Measurements from ENCODE around the gene INTS6. TPM values are rescaled to one million over a fixed set of nuclear protein-coding genes. Genes with fewer than 3 reads are reported as not detected.

The INTS6 gene
- polyA plus RNA-seq, 1 donor (not counting 4 experiments of a cell fraction or from before 2014, with no cell fraction given), result 44.2 TPM

DNA sequence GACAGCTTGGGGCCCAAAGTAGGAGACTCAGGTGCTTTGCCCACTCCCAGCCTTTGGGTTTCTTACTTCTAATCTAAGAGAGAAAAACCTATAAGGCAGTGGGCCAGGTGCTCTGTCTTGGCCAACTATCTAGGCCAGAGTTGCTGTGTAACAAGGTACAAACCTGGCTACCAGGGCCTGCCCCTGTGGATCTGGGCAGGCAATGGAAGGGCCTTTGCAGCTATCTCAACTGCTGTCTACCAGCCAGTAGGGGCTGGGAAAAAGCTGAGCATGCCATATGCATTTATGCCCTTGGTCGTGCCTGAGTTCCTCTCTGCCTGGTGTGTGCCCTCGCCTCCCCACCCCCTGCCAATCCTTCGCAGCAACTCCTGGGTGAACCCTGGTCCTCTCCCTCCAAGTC, 130.0 kb downstream of the INTS6 start:
- H3K27me3 ChIP-seq (ENCODE audit: control insufficient read depth, extremely low read depth, insufficient read depth, low read length), result peaks cover 3% of the 10 kb centered on the region
- no peaks in the 10 kb centered on the region for H3K9me1 ChIP-seq (ENCODE audit: control insufficient read depth, extremely low read depth, insufficient read depth, low read length)
- H3K36me3 ChIP-seq (ENCODE audit: control insufficient read depth in 2 of 2, extremely low read depth in 1 of 2, insufficient read depth in 2 of 2, low read length in 2 of 2), result no peaks in the 10 kb centered on the region
- dilution Hi-C loops (cut with MboI; ENCODE audit: extremely low pct_ligation_motif_present, low sequenced_read_pairs), result no loop called here
- no peak overlapping the region for H3K9ac ChIP-seq (ENCODE audit: control insufficient read depth, extremely low read depth, insufficient read depth, low read length)
- H3K4me3 ChIP-seq (ENCODE audit: control insufficient read depth in 2 of 3, extremely low read depth in 1 of 3, insufficient read depth in 2 of 3, low read depth in 1 of 3, low read length in 3 of 3), result no peak overlapping the region
- no peak for TF ChIP-seq EZH2 (IDR thresholded peaks at IDR 0.05; ENCODE audit: low read length)
- TF ChIP-seq, protein P1, sequence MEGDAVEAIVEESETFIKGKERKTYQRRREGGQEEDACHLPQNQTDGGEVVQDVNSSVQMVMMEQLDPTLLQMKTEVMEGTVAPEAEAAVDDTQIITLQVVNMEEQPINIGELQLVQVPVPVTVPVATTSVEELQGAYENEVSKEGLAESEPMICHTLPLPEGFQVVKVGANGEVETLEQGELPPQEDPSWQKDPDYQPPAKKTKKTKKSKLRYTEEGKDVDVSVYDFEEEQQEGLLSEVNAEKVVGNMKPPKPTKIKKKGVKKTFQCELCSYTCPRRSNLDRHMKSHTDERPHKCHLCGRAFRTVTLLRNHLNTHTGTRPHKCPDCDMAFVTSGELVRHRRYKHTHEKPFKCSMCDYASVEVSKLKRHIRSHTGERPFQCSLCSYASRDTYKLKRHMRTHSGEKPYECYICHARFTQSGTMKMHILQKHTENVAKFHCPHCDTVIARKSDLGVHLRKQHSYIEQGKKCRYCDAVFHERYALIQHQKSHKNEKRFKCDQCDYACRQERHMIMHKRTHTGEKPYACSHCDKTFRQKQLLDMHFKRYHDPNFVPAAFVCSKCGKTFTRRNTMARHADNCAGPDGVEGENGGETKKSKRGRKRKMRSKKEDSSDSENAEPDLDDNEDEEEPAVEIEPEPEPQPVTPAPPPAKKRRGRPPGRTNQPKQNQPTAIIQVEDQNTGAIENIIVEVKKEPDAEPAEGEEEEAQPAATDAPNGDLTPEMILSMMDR (optimal IDR thresholded peaks at IDR 0.05 in 1 of 3, IDR thresholded peaks at IDR 0.05 in 1 of 3, conservative IDR thresholded peaks at IDR 0.05 in 1 of 3; ENCODE audit: extremely low read depth in 1 of 3, insufficient read depth in 2 of 3, low read length in 3 of 3), result no peak
- no peaks in the 10 kb centered on the region for H3K4me1 ChIP-seq (ENCODE audit: control insufficient read depth, extremely low read depth, insufficient read depth, low read length)
- no peaks in the 10 kb centered on the region for H3K79me2 ChIP-seq (ENCODE audit: control insufficient read depth, insufficient read depth, low read length)
- H3K9me3 ChIP-seq (ENCODE audit: control insufficient read depth, low read depth, low read length), result no peaks in the 10 kb centered on the region
- DNase-seq (ENCODE audit: low read depth, low spot score) (no peak), FAIRE-seq (no peak)
- H2AFZ ChIP-seq (ENCODE audit: control insufficient read depth, low read length), result no peak overlapping the region
- no peak overlapping the region for H3K4me2 ChIP-seq (ENCODE audit: control insufficient read depth, extremely low read depth, insufficient read depth, low read depth, low read length)
- no peak overlapping the region for H3K27ac ChIP-seq (ENCODE audit: control insufficient read depth, insufficient read depth, low read length)
- no peaks in the 10 kb centered on the region for H4K20me1 ChIP-seq (ENCODE audit: control insufficient read depth, extremely low read depth, insufficient read depth, low read length)

DNA sequence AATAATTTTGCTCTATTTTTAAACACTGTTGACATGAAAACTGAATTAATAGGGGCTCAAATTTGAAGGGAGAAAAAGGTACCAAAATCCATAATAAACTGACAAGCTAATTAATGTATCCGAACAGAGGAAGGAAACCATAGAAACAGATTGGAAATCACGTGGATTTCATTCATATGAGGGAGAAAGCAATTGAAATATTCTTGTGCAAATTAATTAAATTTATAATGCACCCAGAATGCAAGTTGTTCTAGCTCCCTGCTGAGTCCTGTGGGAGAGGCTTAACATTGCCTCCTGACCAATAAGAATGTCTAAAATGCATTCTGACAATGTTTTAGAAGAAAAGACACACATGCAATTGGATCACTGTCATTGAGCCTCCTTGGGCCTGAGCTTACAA, 131.0 kb downstream of the INTS6 start:
- Histone ChIP-seq H2AFZ (ENCODE audit: control insufficient read depth, low read length) (no peak overlapping the region), H3K4me2 (ENCODE audit: control insufficient read depth, extremely low read depth, insufficient read depth, low read depth, low read length) (no peak overlapping the region), H3K27me3 (ENCODE audit: control insufficient read depth, extremely low read depth, insufficient read depth, low read length) (peaks cover 3% of the 10 kb centered on the region), H3K27ac (ENCODE audit: control insufficient read depth, insufficient read depth, low read length) (no peak overlapping the region), H4K20me1 (ENCODE audit: control insufficient read depth, extremely low read depth, insufficient read depth, low read length) (no peaks in the 10 kb centered on the region), H3K9me3 (ENCODE audit: control insufficient read depth, low read depth, low read length) (no peaks in the 10 kb centered on the region), H3K4me1 (ENCODE audit: control insufficient read depth, extremely low read depth, insufficient read depth, low read length) (no peaks in the 10 kb centered on the region), H3K36me3 (ENCODE audit: control insufficient read depth in 2 of 2, extremely low read depth in 1 of 2, insufficient read depth in 2 of 2, low read length in 2 of 2) (no peaks in the 10 kb centered on the region), H3K9me1 (ENCODE audit: control insufficient read depth, extremely low read depth, insufficient read depth, low read length) (no peaks in the 10 kb centered on the region), H3K79me2 (ENCODE audit: control insufficient read depth, insufficient read depth, low read length) (no peaks in the 10 kb centered on the region), H3K9ac (ENCODE audit: control insufficient read depth, extremely low read depth, insufficient read depth, low read length) (no peak overlapping the region), H3K4me3 (ENCODE audit: control insufficient read depth in 2 of 3, extremely low read depth in 1 of 3, insufficient read depth in 2 of 3, low read depth in 1 of 3, low read length in 3 of 3) (no peak overlapping the region)
- dilution Hi-C loops (cut with MboI; ENCODE audit: extremely low pct_ligation_motif_present, low sequenced_read_pairs), result no loop called here
- FAIRE-seq, result no peak
- no peak for TF ChIP-seq EZH2 (IDR thresholded peaks at IDR 0.05; ENCODE audit: low read length)
- TF ChIP-seq, protein P1 (optimal IDR thresholded peaks at IDR 0.05 in 1 of 3, IDR thresholded peaks at IDR 0.05 in 1 of 3, conservative IDR thresholded peaks at IDR 0.05 in 1 of 3; ENCODE audit: extremely low read depth in 1 of 3, insufficient read depth in 2 of 3, low read length in 3 of 3), result no peak
- DNase-seq (ENCODE audit: low read depth, low spot score), result no peak

Measured in keratinocyte (primary cell).